K562 (cell line): ENCODE results near the gene POLR1C. TPM values are rescaled to one million over a fixed set of nuclear protein-coding genes. Genes with fewer than 3 reads are reported as not detected.

Experiments used
- ATAC-seq: fragments of 200-7000 bp; cut with Tn5 transposase; 3 replicates; pipeline ENCODE4 v1.9.1; 2020; ENCODE audit warnings: moderate library complexity
- BruUV-seq: library from RNA; stranded (reverse); fragments of 400-500 nt; replicated peaks from 2 replicates; lab custom pipeline; 2021; lab: Mats Ljungman, UMichigan
- CTCF ChIA-PET: fragments of 300-600 bp; formaldehyde crosslinking; extraction: SDS; loops from one replicate; lab custom pipeline; 2021; ENCODE audit warnings: low intra/inter-chr PET ratio; lab: Yijun Ruan, JAX
- POLR2A ChIA-PET: fragments of 300-600, 350-650 bp; sonication (Branson Sonifier 250); formaldehyde crosslinking; extraction: SDS; loops from one replicate; lab custom pipeline; 2021; ENCODE audit warnings: antibody characterized with exemption, inconsistent platforms; lab: Yijun Ruan, JAX
- DNase-seq, 4 experiments: peaks; one replicate each; pipeline versions ENCODE4 v3.0.0 to v3.0.0-alpha.2; 2011 to 2018; ENCODE audit warnings: low spot score in 3 of 4, mixed read lengths in 3 of 4; ENCODE audit errors: extremely low read depth in 1 of 4
- FAIRE-seq: peaks from 2 replicates; lab custom pipeline; 2011; peaks lifted over from hg19 to GRCh38; lab: Jason Lieb, UNC
- H2AFZ ChIP-seq: 2 replicates; pipeline ENCODE4 v1.6.0; 2011; ENCODE audit warnings: low read depth, low read length, control low read depth, inconsistent platforms
- H3K27ac ChIP-seq: fragments of 200-600 bp; 3 replicates; pipeline ENCODE4 v1.8.0; 2011; ENCODE audit warnings: low read depth, mild to moderate bottlenecking, control low read depth, inconsistent platforms, low read length, moderate library complexity, mixed read lengths; ENCODE audit errors: extremely low read depth
- H3K27me3 ChIP-seq, 2 experiments: fragments of 300-600 bp in 1 of 2; 2 replicates in 1 of 2; 3 replicates in 1 of 2; pipeline versions ENCODE4 v1.6.0 to v1.8.0; 2011; ENCODE audit warnings: inconsistent platforms in 2 of 2, low read length in 2 of 2, mild to moderate bottlenecking in 1 of 2, mixed read lengths in 1 of 2, moderate library complexity in 1 of 2; ENCODE audit not compliant: control insufficient read depth in 2 of 2, insufficient read depth in 2 of 2
- H3K36me3 ChIP-seq: fragments of 300-600 bp; 3 replicates; pipeline ENCODE4 v1.8.0; 2011; ENCODE audit warnings: mild to moderate bottlenecking, low read length, inconsistent platforms; ENCODE audit not compliant: control insufficient read depth, insufficient read depth
- H3K4me1 ChIP-seq, 2 experiments: fragments of 200-600 bp in 1 of 2; replicated peaks in 1 of 2; 2 replicates in 1 of 2; 3 replicates in 1 of 2; pipeline versions ENCODE4 v1.5.1 to v1.8.0; 2011; ENCODE audit warnings: inconsistent platforms in 2 of 2, low read length in 2 of 2, mild to moderate bottlenecking in 1 of 2, mixed read lengths in 1 of 2, moderate library complexity in 1 of 2; ENCODE audit not compliant: control insufficient read depth in 2 of 2, insufficient read depth in 2 of 2
- H3K4me2 ChIP-seq: 2 replicates; pipeline ENCODE4 v1.6.1; 2011; ENCODE audit warnings: low read length, control low read depth, inconsistent platforms, mixed read lengths; ENCODE audit not compliant: insufficient read depth
- H3K4me3 ChIP-seq: fragments of 200-600 bp; sonication (generic), shearing (Covaris generic); 2 replicates; pipeline ENCODE4 v1.5.1; 2016; ENCODE audit warnings: control low read depth, inconsistent platforms
- H3K79me2 ChIP-seq: fragments of 200-600 bp; 3 replicates; pipeline ENCODE4 v1.8.0; 2011; ENCODE audit warnings: low read length, inconsistent platforms; ENCODE audit not compliant: control insufficient read depth, insufficient read depth
- H3K9ac ChIP-seq, 2 experiments: 2 replicates each; pipeline versions ENCODE4 v1.6.0 to v1.6.1; 2011; ENCODE audit warnings: low read depth in 2 of 2, low read length in 2 of 2, control low read depth in 1 of 2, inconsistent platforms in 1 of 2, mild to moderate bottlenecking in 1 of 2, mixed read lengths in 1 of 2; ENCODE audit not compliant: insufficient read depth in 1 of 2
- H3K9me1 ChIP-seq: one replicate; pipeline ENCODE4 v1.6.0; 2011; ENCODE audit warnings: inconsistent platforms, mild to moderate bottlenecking, low read length, moderate library complexity; ENCODE audit not compliant: control insufficient read depth, insufficient read depth
- H3K9me3 ChIP-seq: replicated peaks from 2 replicates; pipeline ENCODE4 v1.5.1; 2011; ENCODE audit warnings: low read depth, low read length, inconsistent platforms; ENCODE audit not compliant: control insufficient read depth, insufficient read depth
- H4K20me1 ChIP-seq: replicated peaks from 2 replicates; pipeline ENCODE4 v1.6.1; 2011; ENCODE audit warnings: low read length, inconsistent platforms, mixed read lengths; ENCODE audit not compliant: control insufficient read depth, insufficient read depth
- BCLAF1 ChIP-seq, 2 experiments: fragments of 450-650 bp in 1 of 2; IDR thresholded peaks; 2 replicates each; pipeline ENCODE4 v1.6.1; 2011 to 2017; ENCODE audit warnings: low read depth in 2 of 2, antibody characterized with exemption in 1 of 2, borderline replicate concordance in 1 of 2, low read length in 1 of 2, mild to moderate bottlenecking in 1 of 2, mixed read lengths in 1 of 2; ENCODE audit not compliant: control insufficient read depth in 1 of 2
- CHD1 ChIP-seq: fragments of 200-600 bp; sonication (generic); IDR thresholded peaks from one replicate; pipeline ENCODE4 v1.6.1; 2012; ENCODE audit warnings: mild to moderate bottlenecking, moderate library complexity, low read length, inconsistent platforms
- DMBX1 ChIP-seq: fragments of 250-450 bp; sonication (Bioruptor Pico); IDR thresholded peaks from 2 replicates; pipeline ENCODE4 v1.8.0; 2022; ENCODE audit warnings: inconsistent platforms, mild to moderate bottlenecking, moderate library complexity, borderline replicate concordance
- ERF ChIP-seq: fragments of 450-650 bp; formaldehyde crosslinking; IDR thresholded peaks from 2 replicates; pipeline ENCODE4 v1.4.0; 2020; ENCODE audit warnings: mild to moderate bottlenecking, mixed read lengths
- HMGXB4 ChIP-seq: sonication (generic); formaldehyde crosslinking; IDR thresholded peaks from 2 replicates; pipeline ENCODE4 v1.8.1; 2023; ENCODE audit warnings: mild to moderate bottlenecking, missing genetic modification reagents
- KLF10 ChIP-seq: fragments of 250-450 bp; sonication (Bioruptor Pico); IDR thresholded peaks from 2 replicates; pipeline ENCODE4 v1.6.1; 2021; ENCODE audit warnings: matching md5 sums
- MCM2 ChIP-seq: fragments of 450-650 bp; IDR thresholded peaks from 2 replicates; pipeline ENCODE4 v1.6.1; 2017; ENCODE audit warnings: low read depth, mild to moderate bottlenecking
- NCOA2 ChIP-seq, 2 experiments: fragments of 450-650 bp; IDR thresholded peaks; 2 replicates each; pipeline ENCODE4 v1.6.1; 2018; ENCODE audit warnings: mild to moderate bottlenecking in 2 of 2, moderate library complexity in 1 of 2; ENCODE audit not compliant: partially characterized antibody in 2 of 2
- NFYB ChIP-seq: IDR thresholded peaks from 2 replicates; pipeline ENCODE4 v1.6.1; 2011; ENCODE audit warnings: mild to moderate bottlenecking, moderate library complexity; ENCODE audit not compliant: insufficient read length; ENCODE audit errors: extremely low read depth
- NONO ChIP-seq, 2 experiments: fragments of 200-400 bp in 1 of 2; fragments of 450-650 bp in 1 of 2; formaldehyde crosslinking in 1 of 2; IDR thresholded peaks; 2 replicates each; pipeline ENCODE4 v1.6.1; 2017; ENCODE audit warnings: low read depth in 2 of 2, mild to moderate bottlenecking in 2 of 2, moderate library complexity in 2 of 2, low read length in 1 of 2
- TAF7 ChIP-seq: fragments of 450-650 bp; IDR thresholded peaks from 2 replicates; pipeline ENCODE4 v1.6.1; 2016; ENCODE audit warnings: missing genetic modification characterization, missing compliant biosample characterization
- TEAD4 ChIP-seq, 2 experiments: sonication (generic) in 1 of 2; formaldehyde crosslinking in 1 of 2; IDR thresholded peaks; 2 replicates each; pipeline versions ENCODE4 v1.6.1 to v1.8.0; 2012 to 2022; ENCODE audit warnings: borderline replicate concordance in 1 of 2, inconsistent platforms in 1 of 2, low read length in 1 of 2, mild to moderate bottlenecking in 1 of 2, missing genetic modification reagents in 1 of 2
- TRIM24 ChIP-seq, 2 experiments: fragments of 450-650 bp; IDR thresholded peaks; 2 replicates each; pipeline ENCODE4 v1.6.1; 2016
- XRCC5 ChIP-seq: fragments of 200-400 bp; formaldehyde crosslinking; IDR thresholded peaks from 2 replicates; pipeline ENCODE4 v1.6.1; 2017; ENCODE audit warnings: low read depth, mild to moderate bottlenecking, low read length
- WGBS: fragments of 100-300 bp; shearing (Covaris generic); methylation state at CpG from one replicate; pipeline ENCODE4 v1.1.6; 2016; ENCODE audit warnings: low coverage, mixed read lengths; ENCODE audit not compliant: insufficient coverage; ENCODE audit errors: missing lambda C conversion rate; 5-methylcytosine and 5-hydroxymethylcytosine counted together
- in situ Hi-C: fragments of 300-500 bp; cut with MboI; formaldehyde crosslinking; loops from 4 replicates; pipeline ENCODE4 v1.15.0; 2018; ENCODE audit warnings: inconsistent platforms, mixed read lengths
- intact Hi-C: fragments of 100-400 bp; cut with micrococcal nuclease; formaldehyde crosslinking; loops from 2 replicates; pipeline ENCODE4 v1.14.2; 2022
- polyA plus RNA-seq, 8 experiments: library from polyadenylated mRNA; depleted of rRNA in 4 of 8; stranded (reverse) in 5 of 8; unstranded in 3 of 8; fragments of >200 nt; fragmentation: Nextera tagmentation in 2 of 8; fragmentation: Illumina TruSeq in 1 of 8; extraction: Ambion mirVana in 2 of 8; extraction: Trizol in 1 of 8; gene quantifications; 2 replicates each; pipeline versions ENCODE4 v1.2.1 to v1.2.3, GENCODE V29; 2011 to 2014; ENCODE audit warnings: inconsistent platforms in 1 of 8, missing spikeins in 1 of 8
- total RNA-seq, 7 experiments: library from RNA; depleted of rRNA in 6 of 7; stranded (reverse); fragments of >200 nt in 6 of 7; fragmentation: Illumina TruSeq in 2 of 7; extraction: Trizol in 2 of 7; gene quantifications; 2 replicates each; pipeline versions ENCODE4 v1.2.1 to v1.2.3, GENCODE V29; 2011 to 2021; ENCODE audit warnings: low replicate concordance in 1 of 7

POLR1C gene
- total and polyA plus RNA-seq, 9 of the 15 experiments (the other 6 are each of a cell fraction or from before 2014, with no cell fraction given): 83.5 to 429 (median 120) TPM

DNA sequence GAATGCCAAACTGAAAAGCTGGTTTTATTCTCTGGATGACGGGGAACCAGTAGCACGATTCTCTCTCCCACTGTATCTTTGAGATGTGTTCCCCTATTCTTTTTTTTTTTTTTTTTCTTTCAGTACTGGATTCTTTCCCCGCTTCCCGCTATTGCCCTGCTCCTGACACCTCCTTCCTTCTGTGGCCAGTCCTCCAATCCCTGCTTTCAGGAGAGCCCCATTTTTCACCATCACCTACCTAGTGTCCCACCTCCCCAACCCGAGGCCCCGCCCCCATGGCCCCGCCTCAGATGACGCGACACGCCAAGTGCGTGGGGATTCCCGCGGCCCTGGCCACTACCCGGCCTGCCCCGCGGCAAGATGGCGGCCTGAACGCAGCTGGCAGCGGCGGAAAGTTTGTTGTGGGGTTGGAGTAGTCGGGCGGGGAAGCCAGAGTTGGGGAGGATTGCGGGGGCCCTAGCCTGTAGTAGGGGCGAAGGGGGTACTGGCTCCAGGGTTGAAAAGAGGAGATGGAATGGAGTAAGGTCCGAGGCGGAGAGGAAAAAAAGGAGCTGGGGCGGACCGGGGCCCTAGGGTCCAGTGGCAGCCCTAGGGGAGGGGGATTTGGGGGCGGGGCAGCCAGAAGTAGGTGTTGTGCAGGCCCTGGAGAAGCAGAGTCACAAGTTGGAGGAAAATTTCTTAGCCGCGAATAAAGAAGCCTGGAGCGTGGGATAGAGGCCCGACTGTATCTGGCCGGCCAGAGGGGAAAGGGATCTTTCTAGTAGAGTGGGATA lies 39.5 kb upstream of the POLR1C start, which contains the start of gene TJAP1 (continued):
- TF ChIP-seq NCOA2 (IDR thresholded peaks at IDR 0.05; ENCODE audit: partially characterized antibody in 2 of 2): no peak
- peak; percentile 94 for TF ChIP-seq TAF7 (tag)
- no peak for TF ChIP-seq TRIM24 (IDR thresholded peaks at IDR 0.05)

GRCh38 chr6:43478008-43478372 lies 38.9 kb upstream of the POLR1C start:
- FAIRE-seq: no peak
- Histone ChIP-seq H3K9me1 (no peaks in the 10 kb centered on the region), H3K4me3 (peak overlapping the region; percentile 80), H3K9me3 (no peaks in the 10 kb centered on the region), H3K36me3 (0 out of 3 replicates have a peak, but pooled peaks cover 4% of the 10 kb centered on the region), H3K9ac (peak overlapping the region; percentile 83 to 92), H3K79me2 (peaks cover 23% of the 10 kb centered on the region), H3K4me1 (peaks cover 0 to 19% of the 10 kb centered on the region in 2 experiments; a peak in 4 of 5 replicates), H2AFZ (peak overlapping the region; percentile 94), H3K4me2 (peak overlapping the region; percentile 93), H3K27me3 (no peaks in the 10 kb centered on the region), H3K27ac (peak overlapping the region; percentile 71), H4K20me1 (0 out of 2 replicates have a peak, but pooled peaks cover 6% of the 10 kb centered on the region)
- TSS peak; percentile 56 for BruUV-seq
- intact Hi-C loops (no loop called here), in situ Hi-C loops (no loop called here)
- POLR2A ChIA-PET: interaction anchor here (0.6 to 4.9 kb wide), 8 partner anchors 10 to 276 kb away, joined by 3 to 24 read pairs (median 5); partner anchors contain the start of gene LRRC73
- CTCF ChIA-PET: no interaction called here
- 0% methylated on average over 3 of the region's 3 CpGs for WGBS
- no peak for DNase-seq
- ATAC-seq: peak; percentile 8
- TF ChIP-seq BCLAF1 (IDR thresholded peaks at IDR 0.05; ENCODE audit: borderline replicate concordance in 1 of 2, control insufficient read depth in 1 of 2, low read depth in 2 of 2, low read length in 1 of 2): no peak
- TF ChIP-seq DMBX1 (CRISPR knock-in tag): no peak
- no peak for TF ChIP-seq TEAD4 (IDR thresholded peaks at IDR 0.05; ENCODE audit: low read length)
- 0 out of 2 replicates have a peak, but pooled peaks have one; percentile 31 for TF ChIP-seq TEAD4 (CRISPR knock-in tag; IDR thresholded peaks at IDR 0.05; ENCODE audit: borderline replicate concordance)
- peak; percentile 34; the same call in 1 of the 2 replicates for TF ChIP-seq HMGXB4
- no peak for TF ChIP-seq ERF (CRISPR knock-in tag)
- TF ChIP-seq CHD1: peak; percentile 71
- TF ChIP-seq MCM2: no peak
- TF ChIP-seq XRCC5: peak; percentile 23; the same call in 1 of the 2 replicates
- no peak for TF ChIP-seq KLF10 (CRISPR knock-in tag)
- no peak for TF ChIP-seq NFYB
- no peak for TF ChIP-seq NONO (IDR thresholded peaks at IDR 0.05; ENCODE audit: low read depth in 2 of 2, low read length in 1 of 2)
